IMR-90 (cell line): ENCODE results near the gene KCNE4. TPM values are rescaled to one million over a fixed set of nuclear protein-coding genes. Genes with fewer than 3 reads are reported as not detected.
A peak's percentile ranks its signal among the peaks of the same experiment; 100 is the strongest.

ENCODE experiments used
- ATAC-seq: fragments of 200-7000 bp; cut with Tn5 transposase; 2 replicates; pipeline ENCODE4 v1.9.1; 2020; ENCODE audit warnings: low read depth, mild to moderate bottlenecking, moderate library complexity
- BruUV-seq: library from RNA; stranded (reverse); fragments of 400-500 nt; replicated peaks from 2 replicates; lab custom pipeline; 2021; lab: Mats Ljungman, UMichigan
- CTCF ChIA-PET: fragments of 300-600 bp; formaldehyde crosslinking; extraction: SDS; loops from one replicate; lab custom pipeline; 2021; ENCODE audit warnings: antibody characterized with exemption; lab: Yijun Ruan, JAX
- POLR2A ChIA-PET: fragments of 300-600 bp; sonication (Branson Sonifier 250); formaldehyde crosslinking; loops from one replicate; lab custom pipeline; 2022; ENCODE audit warnings: antibody characterized with exemption; ENCODE audit not compliant: unreplicated experiment; lab: Charles Lee
- DNase-seq: peaks from one replicate; pipeline ENCODE4 v3.0.0; 2013
- H2AFZ ChIP-seq: replicated peaks from 2 replicates; pipeline ENCODE3; 2013; ENCODE audit warnings: low read length, mild to moderate bottlenecking; ENCODE audit not compliant: poor library complexity
- H2AK5ac ChIP-seq: 2 replicates; pipeline ENCODE4 v1.6.1; 2013; ENCODE audit warnings: low read depth, low read length, inconsistent platforms
- H2AK9ac ChIP-seq: replicated peaks from 2 replicates; pipeline ENCODE3; 2013; ENCODE audit warnings: mild to moderate bottlenecking, low read depth, low read length, moderate library complexity; ENCODE audit not compliant: poor library complexity
- H2BK120ac ChIP-seq: 2 replicates; pipeline ENCODE4 v1.6.1; 2013; ENCODE audit warnings: low read depth, low read length, inconsistent platforms
- H2BK15ac ChIP-seq: 3 replicates; pipeline ENCODE4 v1.6.1; 2013; ENCODE audit warnings: low read depth, low read length, inconsistent platforms
- H2BK20ac ChIP-seq: 2 replicates; pipeline ENCODE4 v1.6.1; 2013; ENCODE audit warnings: low read depth, mild to moderate bottlenecking, inconsistent platforms, low read length, moderate library complexity
- H2BK5ac ChIP-seq: 2 replicates; pipeline ENCODE4 v1.6.1; 2013; ENCODE audit warnings: mild to moderate bottlenecking, low read depth, low read length, inconsistent platforms; ENCODE audit not compliant: poor library complexity, severe bottlenecking
- H3K14ac ChIP-seq: replicated peaks from 2 replicates; pipeline ENCODE4 v1.6.1; 2013; ENCODE audit warnings: low read depth, low read length, inconsistent platforms
- H3K18ac ChIP-seq: 2 replicates; pipeline ENCODE4 v1.6.1; 2013; ENCODE audit warnings: low read depth, low read length, control low read depth
- H3K23ac ChIP-seq: 2 replicates; pipeline ENCODE4 v1.6.1; 2013; ENCODE audit warnings: low read depth, low read length, inconsistent platforms
- H3K27ac ChIP-seq: 2 replicates; pipeline ENCODE4 v1.5.1; 2013; ENCODE audit warnings: mild to moderate bottlenecking, control low read depth, low read length; ENCODE audit not compliant: insufficient read depth
- H3K27me3 ChIP-seq: 2 replicates; pipeline ENCODE4 v1.6.1; 2013; ENCODE audit warnings: low read length; ENCODE audit not compliant: control insufficient read depth, insufficient read depth
- H3K36me3 ChIP-seq: 2 replicates; pipeline ENCODE4 v1.6.1; 2013; ENCODE audit warnings: low read length, mixed read lengths; ENCODE audit not compliant: control insufficient read depth, insufficient read depth
- H3K4ac ChIP-seq: 2 replicates; pipeline ENCODE4 v1.6.1; 2013; ENCODE audit warnings: low read depth, low read length, inconsistent platforms
- H3K4me1 ChIP-seq: 2 replicates; pipeline ENCODE4 v1.6.1; 2013; ENCODE audit warnings: low read length, mixed read lengths; ENCODE audit not compliant: control insufficient read depth, insufficient read depth
- H3K4me2 ChIP-seq: 2 replicates; pipeline ENCODE4 v1.6.1; 2013; ENCODE audit warnings: low read depth, mild to moderate bottlenecking, control low read depth, low read length, moderate library complexity
- H3K4me3 ChIP-seq: 2 replicates; pipeline ENCODE4 v1.5.1; 2013; ENCODE audit warnings: low read depth, mild to moderate bottlenecking, control low read depth, low read length, moderate library complexity; ENCODE audit not compliant: insufficient read depth
- H3K56ac ChIP-seq: 2 replicates; pipeline ENCODE4 v1.6.1; 2013; ENCODE audit warnings: low read length, inconsistent platforms; ENCODE audit not compliant: insufficient read depth; ENCODE audit errors: extremely low read depth
- H3K79me1 ChIP-seq, 2 experiments: 2 replicates each; pipeline ENCODE4 v1.6.1; 2013; ENCODE audit warnings: low read length in 2 of 2, inconsistent platforms in 1 of 2, low read depth in 1 of 2
- H3K9ac ChIP-seq: 2 replicates; pipeline ENCODE4 v1.6.1; 2013; ENCODE audit warnings: low read depth, low read length, control low read depth
- H3K9me1 ChIP-seq: 2 replicates; pipeline ENCODE4 v1.6.1; 2013; ENCODE audit warnings: low read length, inconsistent platforms; ENCODE audit not compliant: insufficient read depth
- H3K9me3 ChIP-seq: 2 replicates; pipeline ENCODE4 v1.6.1; 2013; ENCODE audit warnings: low read length; ENCODE audit not compliant: control insufficient read depth, insufficient read depth
- H4K20me1 ChIP-seq: 2 replicates; pipeline ENCODE4 v1.6.1; 2013; ENCODE audit warnings: low read length, inconsistent platforms; ENCODE audit not compliant: insufficient read depth
- H4K5ac ChIP-seq: 2 replicates; pipeline ENCODE4 v1.6.1; 2013; ENCODE audit warnings: mild to moderate bottlenecking, low read depth, low read length, control low read depth
- H4K8ac ChIP-seq, 2 experiments: 2 replicates each; pipeline ENCODE4 v1.6.1; 2013; ENCODE audit warnings: low read depth in 2 of 2, low read length in 2 of 2, control low read depth in 1 of 2, inconsistent platforms in 1 of 2
- H4K91ac ChIP-seq: 2 replicates; pipeline ENCODE4 v1.6.1; 2013; ENCODE audit warnings: low read depth, low read length, inconsistent platforms; ENCODE audit not compliant: insufficient read depth
- BHLHE40 ChIP-seq: fragments of 150-350 bp; IDR thresholded peaks from 2 replicates; pipeline ENCODE4 v1.6.1; 2016; ENCODE audit warnings: mild to moderate bottlenecking, low read depth, low read length
- CEBPB ChIP-seq: IDR thresholded peaks from 2 replicates; pipeline ENCODE4 v1.6.1; 2012; ENCODE audit warnings: low read depth, low read length, improper control_type of control experiment
- CHD1 ChIP-seq: IDR thresholded peaks from 2 replicates; pipeline ENCODE4 v1.6.1; 2012; ENCODE audit warnings: low read depth, low read length, improper control_type of control experiment
- CTCF ChIP-seq: conservative IDR thresholded peaks from 2 replicates; pipeline ENCODE4 v1.5.1; 2012; ENCODE audit warnings: mild to moderate bottlenecking, low read depth, low read length, improper control_type of control experiment
- FOS ChIP-seq: fragments of 150-350 bp; IDR thresholded peaks from 2 replicates; pipeline ENCODE4 v1.6.1; 2016; ENCODE audit warnings: low read depth, low read length
- MAFK ChIP-seq: IDR thresholded peaks from 2 replicates; pipeline ENCODE4 v1.6.1; 2012; ENCODE audit warnings: low read depth, low read length, improper control_type of control experiment
- MAZ ChIP-seq: IDR thresholded peaks from 2 replicates; pipeline ENCODE4 v1.6.1; 2012; ENCODE audit warnings: low read depth, mild to moderate bottlenecking, low read length, improper control_type of control experiment, moderate library complexity, borderline replicate concordance
- MXI1 ChIP-seq: IDR thresholded peaks from 2 replicates; pipeline ENCODE4 v1.6.1; 2012; ENCODE audit warnings: low read depth, mild to moderate bottlenecking, low read length, moderate library complexity, borderline replicate concordance
- NFE2L2 ChIP-seq: fragments of 150-350 bp; IDR thresholded peaks from 2 replicates; pipeline ENCODE4 v1.6.1; 2016; ENCODE audit warnings: low read depth, mild to moderate bottlenecking, low read length
- POLR2A ChIP-seq: IDR thresholded peaks from 2 replicates; pipeline ENCODE4 v1.6.1; 2012; ENCODE audit warnings: mild to moderate bottlenecking, low read depth, low read length
- RAD21 ChIP-seq: IDR thresholded peaks from 2 replicates; pipeline ENCODE4 v1.6.1; 2012; ENCODE audit warnings: low read length, improper control_type of control experiment
- RCOR1 ChIP-seq: IDR thresholded peaks from 2 replicates; pipeline ENCODE4 v1.6.1; 2012; ENCODE audit warnings: mild to moderate bottlenecking, low read length, improper control_type of control experiment; ENCODE audit not compliant: insufficient replicate concordance
- SMC3 ChIP-seq: fragments of 150-350 bp; IDR thresholded peaks from 2 replicates; pipeline ENCODE4 v1.6.1; 2016; ENCODE audit warnings: low read depth, mild to moderate bottlenecking, antibody characterized with exemption, low read length, moderate library complexity
- WGBS, 2 experiments: methylation state at CpG; one replicate each; pipeline versions ENCODE4 v1.1.5 to v1.1.7; 2013; ENCODE audit warnings: missing lambda C conversion rate in 2 of 2; ENCODE audit not compliant: insufficient read length in 1 of 2; ENCODE audit errors: extremely low coverage in 2 of 2; 5-methylcytosine and 5-hydroxymethylcytosine counted together
- dilution Hi-C: fragments of 300-500 bp; cut with HindIII; formaldehyde crosslinking; loops from one replicate; pipeline ENCODE4 v1.14.3; 2018; ENCODE audit warnings: low sequenced_read_pairs; ENCODE audit not compliant: unreplicated experiment
- in situ Hi-C: fragments of 300-500 bp; cut with MboI; formaldehyde crosslinking; loops from 3 replicates; pipeline ENCODE4 v1.14.3; 2019; ENCODE audit warnings: low sequenced_read_pairs, inconsistent platforms, mixed read lengths
- intact Hi-C: fragments of 100-400 bp; cut with micrococcal nuclease; formaldehyde crosslinking; loops from 2 replicates; pipeline ENCODE4 v1.10.0; 2022
- polyA plus RNA-seq, 3 experiments: library from polyadenylated mRNA; depleted of rRNA; stranded (reverse); fragments of >200 nt; gene quantifications; 2 replicates each; pipeline ENCODE4 v1.2.3, GENCODE V29; 2012; ENCODE audit warnings: low replicate concordance in 1 of 3
- total RNA-seq: library from RNA; depleted of rRNA; stranded (reverse); fragments of >200 nt; gene quantifications from 2 replicates; pipeline ENCODE4 v1.2.3, GENCODE V29; 2012

KCNE4 gene
- total and polyA plus RNA-seq, 2 of the 4 experiments (the other 2 are of a cell fraction), result 6.6 to 6.8 TPM

- WGBS, 2 experiments, result no CpG with 5 or more reads among the region's 2 CpGs
- Histone ChIP-seq H3K56ac (0 out of 2 replicates have a peak overlapping the region, but pooled peaks have one; percentile 32), H4K5ac (peak overlapping the region; percentile 57), H4K20me1 (no peaks in the 10 kb centered on the region), H3K9me3 (no peaks in the 10 kb centered on the region), H2BK20ac (peak overlapping the region; percentile 97), H3K9ac (0 out of 2 replicates have a peak overlapping the region, but pooled peaks have one; percentile 2), H3K36me3 (no peaks in the 10 kb centered on the region), H3K4ac (peak overlapping the region; percentile 94), H3K4me1 (peaks cover 14% of the 10 kb centered on the region), H4K8ac (peak overlapping the region; percentile 74 to 85), H2BK120ac (peak overlapping the region; percentile 92), H2BK15ac (peak overlapping the region; percentile 96; the same call in 2 of the 3 replicates), H3K18ac (peak overlapping the region; percentile 70), H2AK9ac (no peak overlapping the region), H3K4me3 (no peak overlapping the region), H2AFZ (no peak overlapping the region), H3K4me2 (no peak overlapping the region), H3K27me3 (no peaks in the 10 kb centered on the region), H2BK5ac (peak overlapping the region; percentile 96), H3K23ac (0 out of 2 replicates have a peak overlapping the region, but pooled peaks have one; percentile 64), H3K14ac (peak overlapping the region; percentile 77), H3K9me1 (peaks cover 10% of the 10 kb centered on the region), H2AK5ac (peak overlapping the region; percentile 92), H4K91ac (peak overlapping the region; percentile 95), H3K79me1 (0 out of 4 replicates have a peak, but pooled peaks cover 0 to 3% of the 10 kb centered on the region in 2 experiments), H3K27ac (peak overlapping the region; percentile 69)
- TF ChIP-seq CEBPB (no peak), SMC3 (no peak), MXI1 (no peak), BHLHE40 (no peak), RCOR1 (no peak), MAZ (no peak), MAFK (no peak), POLR2A (no peak), RAD21 (no peak), FOS (no peak), NFE2L2 (no peak), CHD1 (no peak), CTCF (no peak)
- dilution Hi-C loops, result no loop called here
- POLR2A ChIA-PET, result no interaction called here
- intact Hi-C loops, result no loop called here
- in situ Hi-C loops, result no loop called here
- CTCF ChIA-PET, result interaction anchor here (1.1 kb wide), 1 partner anchor 70 kb away, joined by 4 read pairs; no protein-coding TSS in a partner anchor
- no peak for DNase-seq
- no peak for ATAC-seq
- TSS peak; percentile 97 for BruUV-seq
These were observed 9.7 kb upstream of the KCNE4 start for GRCh38 chr2:223042284-223042683.
